Fibroblast of skin of right quadriceps (primary cell): ENCODE results near the gene CADM2.

Experiments used
- DNase-seq: peaks from one replicate; pipeline ENCODE4 v3.0.0-alpha.2; 2013

CADM2 gene

GRCh38 chr3:85576697-85577200 is 618.0 kb downstream of the CADM2 start:
- no peak for DNase-seq

GRCh38 chr3:85584779-85585356 is 626.1 kb downstream of the CADM2 start:
- no peak for DNase-seq

- DNase-seq: no peak
Measured at GRCh38 chr3:85586018-85586417, 627.2 kb downstream of the CADM2 start.

- DNase-seq: peak; percentile 77
Measured at GRCh38 chr3:85589145-85589544, 630.4 kb downstream of the CADM2 start.

GRCh38 chr3:85591451-85591850 is 632.7 kb downstream of the CADM2 start:
- DNase-seq: peak; percentile 1

GRCh38 chr3:85592256-85592655 is 633.5 kb downstream of the CADM2 start:
- DNase-seq: no peak

DNA sequence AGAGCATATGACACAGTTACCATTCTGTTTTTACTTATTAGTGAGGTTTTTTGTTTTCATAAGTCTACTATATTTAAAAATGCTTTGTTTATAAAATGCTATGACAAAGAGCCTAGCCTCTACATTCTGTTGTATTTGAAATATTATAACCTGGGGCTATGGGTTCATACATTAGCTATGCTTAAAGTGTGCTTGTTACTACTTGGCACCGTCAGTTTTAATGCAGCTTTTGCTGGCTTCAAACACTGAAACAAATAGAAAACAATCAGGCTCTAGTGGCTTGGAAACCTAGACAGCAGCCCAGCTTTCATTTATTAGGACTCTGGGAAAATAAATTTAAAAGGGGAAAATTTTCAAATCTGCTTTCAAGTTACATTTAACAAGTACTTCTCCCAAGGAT is 635.9 kb downstream of the CADM2 start:
- DNase-seq: no peak

DNA sequence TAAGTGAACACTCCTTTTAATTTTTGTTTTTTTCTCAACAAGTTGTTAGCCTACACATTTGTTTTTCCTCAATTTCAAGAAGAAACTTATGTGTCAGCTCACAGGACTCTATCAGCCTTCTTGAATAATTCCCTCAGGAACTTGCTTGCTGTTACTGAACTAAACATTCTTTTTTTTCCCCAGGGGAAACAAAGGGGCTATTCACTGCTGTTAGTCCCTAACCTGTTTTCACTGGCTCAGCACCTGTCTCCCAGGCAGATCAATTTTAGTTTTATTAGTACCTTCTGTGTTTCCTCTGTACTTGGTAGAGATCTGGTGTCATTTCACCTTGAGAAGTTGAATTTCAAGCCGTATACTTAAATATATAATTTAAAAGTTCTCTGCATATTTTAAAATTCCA is 644.6 kb downstream of the CADM2 start:
- no peak for DNase-seq

DNA sequence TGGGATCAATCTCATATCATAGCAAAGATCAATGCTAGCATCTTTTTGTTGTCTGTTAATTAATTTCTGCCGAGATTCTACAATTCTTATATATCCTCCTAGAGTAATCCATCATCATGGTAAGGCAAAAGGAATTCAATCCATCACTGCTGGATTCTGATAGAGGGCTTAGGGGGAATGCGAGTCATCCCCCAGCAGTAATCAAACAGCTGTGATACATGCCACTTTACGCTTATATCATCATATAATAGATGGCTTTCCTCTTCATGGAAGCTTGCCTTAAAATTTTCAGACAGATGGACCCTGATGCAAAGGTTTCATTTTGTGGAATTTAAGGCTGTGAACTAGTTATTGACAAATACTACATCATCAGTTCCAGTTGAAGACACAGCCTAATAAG is 645.9 kb downstream of the CADM2 start:
- DNase-seq: peak; percentile 1

GRCh38 chr3:85605066-85605465 is 646.3 kb downstream of the CADM2 start:
- peak; percentile 1 for DNase-seq

- no peak for DNase-seq
Measured at GRCh38 chr3:85626662-85627061, 667.9 kb downstream of the CADM2 start.

- DNase-seq: no peak
Measured at GRCh38 chr3:85627932-85628331, 669.1 kb downstream of the CADM2 start.

- DNase-seq: no peak
Measured at GRCh38 chr3:85631070-85631469, 672.3 kb downstream of the CADM2 start.

DNA sequence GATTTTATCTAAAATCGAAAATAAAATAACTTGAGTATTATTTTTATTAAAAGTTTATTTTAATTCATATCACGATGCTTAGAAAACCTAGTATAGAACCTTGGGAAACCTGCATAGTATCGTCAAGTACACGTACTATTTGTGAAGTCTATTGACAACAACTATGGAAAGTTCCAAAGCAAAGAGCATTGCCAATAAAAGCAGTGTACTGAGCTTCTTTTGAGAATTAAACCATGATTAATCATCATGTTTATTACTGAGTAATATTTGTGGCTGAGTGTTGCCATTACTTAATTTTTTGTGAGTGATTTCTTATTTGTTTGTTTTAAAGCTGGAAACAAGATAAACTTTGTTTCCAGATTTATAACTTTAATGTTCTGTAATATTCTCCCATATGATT is 674.1 kb downstream of the CADM2 start:
- DNase-seq: no peak

- DNase-seq: no peak
Measured at GRCh38 chr3:85652360-85652759, 693.6 kb downstream of the CADM2 start.

- no peak for DNase-seq
Measured at GRCh38 chr3:85660451-85660850, 701.7 kb downstream of the CADM2 start.

DNA sequence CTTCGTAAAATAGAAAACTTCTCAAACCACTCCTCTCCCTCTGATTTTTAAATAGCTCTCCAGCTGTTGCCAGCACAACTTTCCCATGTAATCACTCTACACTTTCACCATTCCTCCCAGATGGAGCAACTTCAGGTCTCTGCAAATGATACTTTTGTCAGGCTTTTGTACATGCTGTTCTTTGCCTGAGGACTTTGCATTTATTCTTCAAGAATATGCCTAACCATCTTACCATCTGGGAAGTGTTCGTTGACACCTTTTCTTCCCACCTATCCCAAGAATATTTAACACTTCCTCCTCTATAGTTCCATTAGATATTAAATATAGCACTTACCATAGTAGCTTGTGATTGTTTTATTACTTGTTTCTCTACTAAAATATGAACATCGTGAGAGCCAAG is 703.7 kb downstream of the CADM2 start:
- no peak for DNase-seq

- DNase-seq: no peak
Measured at GRCh38 chr3:85667744-85668143, 709.0 kb downstream of the CADM2 start.

DNA sequence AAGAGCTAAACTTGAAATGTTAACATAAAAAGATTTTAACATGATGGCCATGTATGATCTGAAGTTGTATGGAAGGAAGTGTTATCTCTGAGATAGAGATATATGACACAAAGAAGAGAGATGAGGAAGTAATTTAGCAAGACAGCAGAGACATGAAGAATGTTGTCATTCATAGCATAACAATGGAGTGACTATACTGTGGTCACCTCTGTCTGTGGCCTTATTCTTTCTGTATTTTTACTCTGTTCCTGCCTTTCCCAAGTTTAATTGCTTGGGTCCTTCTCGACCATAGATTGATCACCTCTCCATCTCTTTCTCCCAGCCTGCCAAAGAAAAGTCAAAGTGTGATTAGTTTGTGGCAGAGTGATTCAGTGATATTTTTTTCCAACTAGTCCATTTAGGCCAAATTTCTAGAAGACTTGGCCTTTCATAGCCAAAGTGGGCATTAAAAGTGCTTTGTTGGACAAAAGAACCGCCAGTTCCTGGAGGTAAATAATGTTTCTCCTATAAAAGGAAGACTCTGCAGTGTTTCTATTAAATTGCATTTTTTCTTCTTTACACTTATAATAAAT is 711.9 kb downstream of the CADM2 start:
- peak; percentile 2 for DNase-seq

DNA sequence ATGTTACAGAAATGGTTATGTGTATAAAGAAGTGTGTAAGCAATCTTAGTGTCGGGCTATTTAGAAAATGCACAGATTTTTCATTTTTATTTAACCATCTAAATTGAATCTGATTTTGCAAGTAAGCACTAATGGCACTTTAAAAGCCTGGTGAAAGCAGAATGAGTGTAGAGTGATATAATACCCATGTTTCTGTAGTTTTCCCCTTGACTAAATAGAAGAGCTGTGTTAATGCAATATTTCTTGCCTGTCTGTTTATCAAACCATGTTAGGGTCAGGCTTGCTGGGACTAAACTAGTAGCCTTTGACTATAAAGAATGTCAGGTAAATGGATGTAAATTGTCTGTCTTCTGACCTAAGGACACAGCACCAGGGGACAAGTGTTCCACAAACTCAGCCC is 714.0 kb downstream of the CADM2 start:
- no peak for DNase-seq

- DNase-seq: peak; percentile 0
Measured at GRCh38 chr3:85678713-85679112, 719.9 kb downstream of the CADM2 start.

- no peak for DNase-seq
Measured at GRCh38 chr3:85681906-85682305, 723.1 kb downstream of the CADM2 start.

- DNase-seq: no peak
Measured at GRCh38 chr3:85691196-85691595, 732.4 kb downstream of the CADM2 start.

- DNase-seq: no peak
Measured at GRCh38 chr3:85697156-85697555, 738.4 kb downstream of the CADM2 start.

GRCh38 chr3:85706130-85706529 is 747.3 kb downstream of the CADM2 start:
- DNase-seq: no peak
